ENCODE data around the gene RPS5. TPM values are rescaled to one million over a fixed set of nuclear protein-coding genes. Genes with fewer than 3 reads are reported as not detected.

RPS5 gene
- total RNA-seq, 1 experiment from 2014 or later, result 1,982 TPM

- intact Hi-C loops (cut with micrococcal nuclease), result no loop called here
- TF ChIP-seq SP1 (IDR thresholded peaks at IDR 0.05; ENCODE audit: low read depth), result no peak
- TF ChIP-seq CTCF (IDR thresholded peaks at IDR 0.05 in 2 of 3, conservative IDR thresholded peaks at IDR 0.05 in 1 of 3; ENCODE audit: borderline replicate concordance in 1 of 3, insufficient read depth in 1 of 3, low read depth in 2 of 3, low read length in 2 of 3), result 0 out of 6 replicates have a peak, but pooled peaks of 1 of the 3 experiments have one; percentile 9
- Histone ChIP-seq H3K27me3 (ENCODE audit: insufficient read depth, low read length) (no peaks in the 10 kb centered on the region), H3K4me2 (ENCODE audit: low read length) (no peak overlapping the region), H3K9me2 (ENCODE audit: insufficient read depth) (no peaks in the 10 kb centered on the region), H3K9ac (ENCODE audit: low read length) (no peak overlapping the region), H3K9me3 (ENCODE audit: control insufficient read depth in 1 of 2, insufficient read depth in 1 of 2, low read depth in 1 of 2, low read length in 2 of 2) (peaks cover 0 to 4% of the 10 kb centered on the region in 2 experiments; a peak in 1 of 4 replicates), H3K79me2 (ENCODE audit: insufficient read depth, low read length) (no peaks in the 10 kb centered on the region), H3K4me1 (ENCODE audit: control insufficient read depth in 1 of 2, insufficient read depth in 2 of 2, low read length in 2 of 2) (no peaks in the 10 kb centered on the region), H3K27ac (ENCODE audit: low read depth, low read length) (no peak overlapping the region), H2AFZ (ENCODE audit: low read depth, low read length, poor library complexity, severe bottlenecking) (no peak overlapping the region), H4K20me1 (ENCODE audit: insufficient read depth) (no peaks in the 10 kb centered on the region), H3K4me3 (replicated peaks in 1 of 2; ENCODE audit: low read depth in 1 of 2, low read length in 2 of 2) (no peak overlapping the region), H3K36me3 (ENCODE audit: control insufficient read depth in 1 of 2, insufficient read depth in 2 of 2, low read length in 2 of 2) (peaks cover 0 to 21% of the 10 kb centered on the region in 2 experiments; a peak in 1 of 4 replicates)
- POLR2A ChIA-PET, result no interaction called here
- BruUV-seq (replicated peaks), result no TSS peak
- CTCF ChIA-PET, result no interaction called here
- RAD21 ChIA-PET (ENCODE audit: low non-redundant PET in 1 of 2, low total read pairs in 2 of 2, uncharacterized antibody in 2 of 2, unreplicated experiment in 2 of 2), result no interaction called here
- DNase-seq (ENCODE audit: low read depth, low spot score) (no peak), ATAC-seq (peak; percentile 34; the same call in 1 of the 2 replicates)
These were observed 48.1 kb upstream of the RPS5 start for GRCh38 chr19:58338825-58339558.

GRCh38 chr19:58345558-58345957 lies 41.5 kb upstream of the RPS5 start:
- H2AFZ ChIP-seq (ENCODE audit: low read depth, low read length, poor library complexity, severe bottlenecking), result no peak overlapping the region
- ChIA-PET RAD21 (ENCODE audit: low non-redundant PET in 1 of 2, low total read pairs in 2 of 2, uncharacterized antibody in 2 of 2, unreplicated experiment in 2 of 2) (no interaction called here), CTCF (no interaction called here), POLR2A (interaction anchor here (0.8 to 0.9 kb wide), 2 partner anchors 15 to 17 kb away, joined by 3 to 4 read pairs; partner anchors contain the start of gene ZNF497)
- no peaks in the 10 kb centered on the region for H3K27me3 ChIP-seq (ENCODE audit: insufficient read depth, low read length)
- TF ChIP-seq EZH2phosphoT487 (IDR thresholded peaks at IDR 0.05; ENCODE audit: borderline replicate concordance) (no peak), MAX (IDR thresholded peaks at IDR 0.05) (no peak), ZNF274 (IDR thresholded peaks at IDR 0.05; ENCODE audit: low read depth, low read length) (no peak), ZFX (IDR thresholded peaks at IDR 0.05) (no peak), TCF7L2 (IDR thresholded peaks at IDR 0.05; ENCODE audit: borderline replicate concordance, extremely low read depth, insufficient read depth, insufficient read length) (no peak), EZH2 (IDR thresholded peaks at IDR 0.05) (no peak), ATF3 (IDR thresholded peaks at IDR 0.05) (no peak), FOSL1 (IDR thresholded peaks at IDR 0.05; ENCODE audit: low read depth) (no peak), SRF (IDR thresholded peaks at IDR 0.05; ENCODE audit: low read depth) (no peak), REST (IDR thresholded peaks at IDR 0.05; ENCODE audit: low read depth) (no peak)
- H3K4me1 ChIP-seq (ENCODE audit: control insufficient read depth in 1 of 2, insufficient read depth in 2 of 2, low read length in 2 of 2), result no peaks in the 10 kb centered on the region
- no TSS peak for BruUV-seq (replicated peaks)
- no peaks in the 10 kb centered on the region for H4K20me1 ChIP-seq (ENCODE audit: insufficient read depth)
- H3K4me2 ChIP-seq (ENCODE audit: low read length), result no peak overlapping the region
- no peaks in the 10 kb centered on the region for H3K79me2 ChIP-seq (ENCODE audit: insufficient read depth, low read length)
- H3K9me3 ChIP-seq (ENCODE audit: control insufficient read depth in 1 of 2, insufficient read depth in 1 of 2, low read depth in 1 of 2, low read length in 2 of 2), result no peaks in the 10 kb centered on the region
- H3K9ac ChIP-seq (ENCODE audit: low read length), result no peak overlapping the region
- no peak overlapping the region for H3K4me3 ChIP-seq (replicated peaks in 1 of 2; ENCODE audit: low read depth in 1 of 2, low read length in 2 of 2)
- H3K9me2 ChIP-seq (ENCODE audit: insufficient read depth), result no peaks in the 10 kb centered on the region
- ATAC-seq (no peak), DNase-seq (ENCODE audit: low read depth, low spot score) (no peak)
- no peaks in the 10 kb centered on the region for H3K36me3 ChIP-seq (ENCODE audit: control insufficient read depth in 1 of 2, insufficient read depth in 2 of 2, low read length in 2 of 2)
- intact Hi-C loops (cut with micrococcal nuclease), result no loop called here
- H3K27ac ChIP-seq (ENCODE audit: low read depth, low read length), result no peak overlapping the region
